Neural cell (in vitro differentiated cells): Measurements from ENCODE around the gene PPM1J. TPM values are rescaled to one million over a fixed set of nuclear protein-coding genes. Genes with fewer than 3 reads are reported as not detected.

Source experiments
- H2AFZ ChIP-seq: fragments of 200-600, 300-800 bp; sonication (generic), shearing (Covaris generic); 2 replicates; pipeline ENCODE4 v1.6.0; 2014; ENCODE audit warnings: low read depth, mild to moderate bottlenecking, antibody characterized with exemption, low read length, moderate library complexity
- H3F3A ChIP-seq: fragments of 200-600 bp; shearing (Covaris generic); 2 replicates; pipeline ENCODE4 v1.6.1; 2016; ENCODE audit warnings: mild to moderate bottlenecking, moderate library complexity, mixed read lengths, antibody characterized with exemption, low read length; ENCODE audit not compliant: insufficient read depth, poor library complexity, severe bottlenecking
- H3K27ac ChIP-seq: fragments of 200-600, 300-800 bp; sonication (generic), shearing (Covaris generic); 2 replicates; pipeline ENCODE4 v1.5.1; 2014; ENCODE audit warnings: mild to moderate bottlenecking, low read length, moderate library complexity
- H3K27me3 ChIP-seq: fragments of 300-800, 200-600 bp; sonication (generic), shearing (Covaris generic); 2 replicates; pipeline ENCODE4 v1.6.0; 2014; ENCODE audit warnings: mild to moderate bottlenecking, low read depth, low read length, moderate library complexity; ENCODE audit not compliant: insufficient read depth
- H3K36me3 ChIP-seq: fragments of 300-800, 200-600 bp; sonication (generic), shearing (Covaris generic); 2 replicates; pipeline ENCODE4 v1.5.1; 2014; ENCODE audit warnings: mild to moderate bottlenecking, antibody characterized with exemption, low read length, moderate library complexity; ENCODE audit not compliant: insufficient read depth
- H3K4me2 ChIP-seq: fragments of 300-800, 200-600 bp; sonication (generic), shearing (Covaris generic); 2 replicates; pipeline ENCODE4 v1.6.0; 2014; ENCODE audit warnings: mild to moderate bottlenecking, low read length
- H3K4me3 ChIP-seq: fragments of 300-800, 200-600 bp; sonication (generic), shearing (Covaris generic); 2 replicates; pipeline ENCODE4 v1.5.1; 2014; ENCODE audit warnings: mild to moderate bottlenecking, low read length, moderate library complexity
- H3K79me2 ChIP-seq: fragments of 200-600 bp; shearing (Covaris generic); replicated peaks from 2 replicates; pipeline ENCODE4 v1.6.0; 2014; ENCODE audit warnings: mild to moderate bottlenecking, low read length, moderate library complexity; ENCODE audit not compliant: insufficient read depth
- H3K9ac ChIP-seq: fragments of 300-800, 200-600 bp; sonication (generic), shearing (Covaris generic); 2 replicates; pipeline ENCODE4 v1.6.1; 2016; ENCODE audit warnings: mild to moderate bottlenecking, low read length, mixed read lengths
- H3K9me2 ChIP-seq: fragments of 200-600 bp; shearing (Covaris generic); 2 replicates; pipeline ENCODE4 v1.6.1; 2016; ENCODE audit warnings: mild to moderate bottlenecking, low read length, mixed read lengths; ENCODE audit not compliant: insufficient read depth
- H3K9me3 ChIP-seq: fragments of 200-600, 300-800 bp; sonication (generic), shearing (Covaris generic); 2 replicates; pipeline ENCODE4 v1.6.1; 2016; ENCODE audit warnings: mild to moderate bottlenecking, mixed run types, low read length, moderate library complexity, mixed read lengths
- H4K20me1 ChIP-seq: fragments of 200-600 bp; shearing (Covaris generic); 2 replicates; pipeline ENCODE4 v1.6.1; 2016; ENCODE audit warnings: mild to moderate bottlenecking, mixed run types; ENCODE audit not compliant: insufficient read depth
- EP300 ChIP-seq: fragments of 450-650 bp; conservative IDR thresholded peaks from 2 replicates; pipeline ENCODE4 v1.6.1; 2014; ENCODE audit warnings: antibody characterized with exemption, mild to moderate bottlenecking, moderate library complexity; ENCODE audit not compliant: poor library complexity, severe bottlenecking
- EZH2 ChIP-seq: fragments of 200-600, 300-800 bp; shearing (Covaris generic), sonication (generic); IDR thresholded peaks from 2 replicates; pipeline ENCODE4 v1.6.1; 2014; ENCODE audit warnings: antibody characterized with exemption, low read length, borderline replicate concordance, mild to moderate bottlenecking; ENCODE audit not compliant: insufficient read depth, poor library complexity, severe bottlenecking
- MXI1 ChIP-seq: fragments of 450-650 bp; conservative IDR thresholded peaks from 2 replicates; pipeline ENCODE4 v1.6.1; 2014; ENCODE audit warnings: antibody characterized with exemption, mild to moderate bottlenecking; ENCODE audit not compliant: poor library complexity, severe bottlenecking
- POLR2AphosphoS5 ChIP-seq: IDR thresholded peaks from 2 replicates; pipeline ENCODE4 v1.6.1; 2012
- RAD21 ChIP-seq: fragments of 450-650 bp; conservative IDR thresholded peaks from 2 replicates; pipeline ENCODE4 v1.6.1; 2014; ENCODE audit warnings: antibody characterized with exemption, mild to moderate bottlenecking, moderate library complexity
- SMC3 ChIP-seq: fragments of 450-650 bp; conservative IDR thresholded peaks from 2 replicates; pipeline ENCODE4 v1.6.1; 2014; ENCODE audit warnings: antibody characterized with exemption, mild to moderate bottlenecking, moderate library complexity; ENCODE audit not compliant: poor library complexity
- TAF1 ChIP-seq: IDR thresholded peaks from 2 replicates; pipeline ENCODE4 v1.6.1; 2012; ENCODE audit warnings: low read depth
- polyA plus RNA-seq: library from polyadenylated mRNA; depleted of rRNA; stranded (reverse); fragments of >200 nt; gene quantifications from 2 replicates; pipeline ENCODE4 v1.2.3, GENCODE V29; 2014
- TF ChIP-seq, protein P1 (sequence below): fragments of 450-650 bp; IDR thresholded peaks from 2 replicates; pipeline ENCODE4 v1.5.1; 2014; ENCODE audit warnings: antibody characterized with exemption, mild to moderate bottlenecking, moderate library complexity; ENCODE audit not compliant: poor library complexity, severe bottlenecking
- TF ChIP-seq, protein P2 (sequence below): IDR thresholded peaks from 2 replicates; pipeline ENCODE4 v1.6.1; 2012; ENCODE audit warnings: borderline replicate concordance

PPM1J gene
- polyA plus RNA-seq, 1 donor from 2014 or later, result 0.16 TPM

DNA sequence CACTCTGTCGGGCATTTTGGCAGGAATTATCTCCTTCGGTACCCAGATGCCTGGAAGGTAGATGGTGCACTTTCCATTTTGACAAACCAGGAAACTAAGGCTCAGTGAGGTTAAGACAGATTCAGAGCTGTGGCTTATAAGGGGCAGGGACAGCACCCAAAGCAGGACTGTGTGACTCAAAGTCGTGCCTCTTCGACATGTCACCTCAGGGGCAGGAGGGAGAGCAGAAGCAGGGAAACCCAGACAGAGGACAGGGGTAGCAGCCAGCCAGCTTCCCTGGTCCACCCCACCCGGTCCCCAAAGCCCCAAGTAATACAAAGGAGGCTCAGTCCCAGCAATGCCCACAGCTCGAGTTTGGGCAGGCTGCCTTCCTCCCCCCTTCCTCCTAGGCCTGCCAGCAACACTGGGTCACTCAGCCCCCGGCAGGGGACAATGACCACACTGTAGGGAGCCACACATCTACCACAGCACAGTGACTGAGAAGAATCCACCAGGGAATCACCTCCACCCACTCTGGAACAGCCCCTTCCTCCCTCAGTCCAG lies 10.7 kb downstream of the PPM1J start:
- H2AFZ ChIP-seq, result no peak overlapping the region
- H4K20me1 ChIP-seq, result no peaks in the 10 kb centered on the region
- H3K4me3 ChIP-seq, result no peak overlapping the region
- TF ChIP-seq, protein P1, sequence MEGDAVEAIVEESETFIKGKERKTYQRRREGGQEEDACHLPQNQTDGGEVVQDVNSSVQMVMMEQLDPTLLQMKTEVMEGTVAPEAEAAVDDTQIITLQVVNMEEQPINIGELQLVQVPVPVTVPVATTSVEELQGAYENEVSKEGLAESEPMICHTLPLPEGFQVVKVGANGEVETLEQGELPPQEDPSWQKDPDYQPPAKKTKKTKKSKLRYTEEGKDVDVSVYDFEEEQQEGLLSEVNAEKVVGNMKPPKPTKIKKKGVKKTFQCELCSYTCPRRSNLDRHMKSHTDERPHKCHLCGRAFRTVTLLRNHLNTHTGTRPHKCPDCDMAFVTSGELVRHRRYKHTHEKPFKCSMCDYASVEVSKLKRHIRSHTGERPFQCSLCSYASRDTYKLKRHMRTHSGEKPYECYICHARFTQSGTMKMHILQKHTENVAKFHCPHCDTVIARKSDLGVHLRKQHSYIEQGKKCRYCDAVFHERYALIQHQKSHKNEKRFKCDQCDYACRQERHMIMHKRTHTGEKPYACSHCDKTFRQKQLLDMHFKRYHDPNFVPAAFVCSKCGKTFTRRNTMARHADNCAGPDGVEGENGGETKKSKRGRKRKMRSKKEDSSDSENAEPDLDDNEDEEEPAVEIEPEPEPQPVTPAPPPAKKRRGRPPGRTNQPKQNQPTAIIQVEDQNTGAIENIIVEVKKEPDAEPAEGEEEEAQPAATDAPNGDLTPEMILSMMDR, result no peak
- TF ChIP-seq RAD21 (no peak), POLR2AphosphoS5 (no peak), TAF1 (no peak), MXI1 (no peak), SMC3 (no peak), EP300 (no peak), EZH2 (no peak)
- TF ChIP-seq, protein P2, sequence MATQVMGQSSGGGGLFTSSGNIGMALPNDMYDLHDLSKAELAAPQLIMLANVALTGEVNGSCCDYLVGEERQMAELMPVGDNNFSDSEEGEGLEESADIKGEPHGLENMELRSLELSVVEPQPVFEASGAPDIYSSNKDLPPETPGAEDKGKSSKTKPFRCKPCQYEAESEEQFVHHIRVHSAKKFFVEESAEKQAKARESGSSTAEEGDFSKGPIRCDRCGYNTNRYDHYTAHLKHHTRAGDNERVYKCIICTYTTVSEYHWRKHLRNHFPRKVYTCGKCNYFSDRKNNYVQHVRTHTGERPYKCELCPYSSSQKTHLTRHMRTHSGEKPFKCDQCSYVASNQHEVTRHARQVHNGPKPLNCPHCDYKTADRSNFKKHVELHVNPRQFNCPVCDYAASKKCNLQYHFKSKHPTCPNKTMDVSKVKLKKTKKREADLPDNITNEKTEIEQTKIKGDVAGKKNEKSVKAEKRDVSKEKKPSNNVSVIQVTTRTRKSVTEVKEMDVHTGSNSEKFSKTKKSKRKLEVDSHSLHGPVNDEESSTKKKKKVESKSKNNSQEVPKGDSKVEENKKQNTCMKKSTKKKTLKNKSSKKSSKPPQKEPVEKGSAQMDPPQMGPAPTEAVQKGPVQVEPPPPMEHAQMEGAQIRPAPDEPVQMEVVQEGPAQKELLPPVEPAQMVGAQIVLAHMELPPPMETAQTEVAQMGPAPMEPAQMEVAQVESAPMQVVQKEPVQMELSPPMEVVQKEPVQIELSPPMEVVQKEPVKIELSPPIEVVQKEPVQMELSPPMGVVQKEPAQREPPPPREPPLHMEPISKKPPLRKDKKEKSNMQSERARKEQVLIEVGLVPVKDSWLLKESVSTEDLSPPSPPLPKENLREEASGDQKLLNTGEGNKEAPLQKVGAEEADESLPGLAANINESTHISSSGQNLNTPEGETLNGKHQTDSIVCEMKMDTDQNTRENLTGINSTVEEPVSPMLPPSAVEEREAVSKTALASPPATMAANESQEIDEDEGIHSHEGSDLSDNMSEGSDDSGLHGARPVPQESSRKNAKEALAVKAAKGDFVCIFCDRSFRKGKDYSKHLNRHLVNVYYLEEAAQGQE, result no peak
- peaks cover 13% of the 10 kb centered on the region for H3K27me3 ChIP-seq
- H3K27ac ChIP-seq, result no peak overlapping the region
- no peak overlapping the region for H3K9ac ChIP-seq
- H3K4me2 ChIP-seq, result no peak overlapping the region
- no peaks in the 10 kb centered on the region for H3K79me2 ChIP-seq
- H3K36me3 ChIP-seq, result no peaks in the 10 kb centered on the region
- no peaks in the 10 kb centered on the region for H3K9me2 ChIP-seq
- H3K9me3 ChIP-seq, result no peaks in the 10 kb centered on the region
- no peaks in the 10 kb centered on the region for H3F3A ChIP-seq

DNA sequence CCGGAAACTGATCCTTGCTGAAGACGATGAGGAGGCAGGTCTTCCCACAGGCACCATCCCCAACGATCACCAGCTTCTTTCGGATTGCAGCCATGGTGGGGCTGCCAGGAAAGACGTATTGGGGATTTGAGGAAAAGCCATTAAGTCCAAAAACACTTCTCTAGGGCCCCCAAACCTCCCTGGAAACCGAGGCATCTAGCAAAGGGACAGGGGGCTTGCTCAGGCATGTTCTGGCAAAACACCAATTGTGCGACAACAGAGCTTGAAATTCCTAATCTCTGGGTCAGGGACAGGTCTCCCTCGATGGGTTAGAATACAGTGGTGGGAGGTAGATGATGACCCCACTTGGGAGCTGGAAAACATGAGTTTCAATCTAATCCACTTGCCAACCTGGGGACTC lies 11.4 kb downstream of the PPM1J start:
- H3K9me3 ChIP-seq, result no peaks in the 10 kb centered on the region
- no peak overlapping the region for H3K4me2 ChIP-seq
- no peaks in the 10 kb centered on the region for H3F3A ChIP-seq
- H3K9ac ChIP-seq, result no peak overlapping the region
- H3K27me3 ChIP-seq, result peaks cover 13% of the 10 kb centered on the region
- no peaks in the 10 kb centered on the region for H3K79me2 ChIP-seq
- TF ChIP-seq RAD21 (no peak), MXI1 (no peak), SMC3 (no peak), POLR2AphosphoS5 (no peak), EZH2 (no peak), TAF1 (no peak), EP300 (no peak)
- TF ChIP-seq, protein P2, result no peak
- TF ChIP-seq, protein P1, result no peak
- H3K4me3 ChIP-seq, result no peak overlapping the region
- no peak overlapping the region for H2AFZ ChIP-seq
- no peaks in the 10 kb centered on the region for H3K36me3 ChIP-seq
- no peak overlapping the region for H3K27ac ChIP-seq
- no peaks in the 10 kb centered on the region for H3K9me2 ChIP-seq
- H4K20me1 ChIP-seq, result no peaks in the 10 kb centered on the region
